ENCODE data around the gene AP1G2. TPM values are rescaled to one million over a fixed set of nuclear protein-coding genes. Genes with fewer than 3 reads are reported as not detected.

The AP1G2 gene
- total and polyA plus RNA-seq, 2 of the 13 experiments (the other 11 are each of a cell fraction or from before 2014, with no cell fraction given): 96.9 to 611 TPM

GRCh38 chr14:23603103-23603502 is 35.5 kb upstream of the AP1G2 start (continued):
- TF ChIP-seq ZBTB40 (IDR thresholded peaks at IDR 0.05) (no peak), ZBTB40 (CRISPR knock-in tag; IDR thresholded peaks at IDR 0.05) (peak; percentile 10; the same call in 1 of the 2 replicates), ZNF446 (CRISPR knock-in tag; IDR thresholded peaks at IDR 0.05) (peak; percentile 65; the same call in 1 of the 2 replicates), ZSCAN21 (CRISPR knock-in tag; IDR thresholded peaks at IDR 0.05; ENCODE audit: borderline replicate concordance) (0 out of 2 replicates have a peak, but pooled peaks have one; percentile 9), NRL (CRISPR knock-in tag; IDR thresholded peaks at IDR 0.05; ENCODE audit: borderline replicate concordance) (0 out of 2 replicates have a peak, but pooled peaks have one; percentile 11), ZNF264 (CRISPR knock-in tag; IDR thresholded peaks at IDR 0.05) (no peak), CAMTA2 (CRISPR knock-in tag; IDR thresholded peaks at IDR 0.05; ENCODE audit: borderline replicate concordance) (peak; percentile 28; the same call in 1 of the 2 replicates), LBX2 (CRISPR knock-in tag; IDR thresholded peaks at IDR 0.05; ENCODE audit: borderline replicate concordance) (peak; percentile 72; the same call in 1 of the 2 replicates)
